HCT116 (cell line): ENCODE measurements around the gene RSRC1. TPM values are rescaled to one million over a fixed set of nuclear protein-coding genes. Genes with fewer than 3 reads are reported as not detected.

Experiments used
- ATAC-seq: fragments of 200-7000 bp; cut with Tn5 transposase; 2 replicates; pipeline ENCODE4 v1.9.1; 2020; ENCODE audit warnings: mild to moderate bottlenecking, moderate library complexity
- BruUV-seq: library from RNA; stranded (reverse); fragments of 400-500 nt; replicated peaks from 2 replicates; lab custom pipeline; 2021; lab: Mats Ljungman, UMichigan
- CTCF ChIA-PET: fragments of 300-600 bp; sonication (Branson Sonifier 250); formaldehyde crosslinking; loops from one replicate; lab custom pipeline; 2021; ENCODE audit warnings: antibody characterized with exemption; lab: Charles Lee
- POLR2A ChIA-PET: fragments of 300-600, 350-600 bp; sonication (Branson Sonifier 250); formaldehyde crosslinking; loops from one replicate; lab custom pipeline; 2021; ENCODE audit warnings: antibody characterized with exemption; lab: Charles Lee
- RAD21 ChIA-PET, 2 experiments: fragments of 300-600 bp; sonication (Branson Sonifier 250); formaldehyde crosslinking; loops; one replicate each; lab custom pipeline; 2023; ENCODE audit warnings: low total read pairs in 2 of 2; ENCODE audit not compliant: uncharacterized antibody in 2 of 2, unreplicated experiment in 2 of 2, low non-redundant PET in 1 of 2; lab: Charles Lee
- DNase-seq: peaks from one replicate; pipeline ENCODE4 v3.0.0-alpha.2; 2010; ENCODE audit warnings: low read depth, low spot score
- H2AFZ ChIP-seq: fragments of 200-600 bp; shearing (Covaris generic), sonication (generic); 2 replicates; pipeline ENCODE4 v1.6.1; 2017; ENCODE audit warnings: low read depth, mixed run types, mixed read lengths, antibody characterized with exemption, low read length; ENCODE audit not compliant: poor library complexity, severe bottlenecking
- H3K27ac ChIP-seq: 2 replicates; pipeline ENCODE4 v1.5.1; 2012; ENCODE audit warnings: low read depth, low read length
- H3K27me3 ChIP-seq: fragments of 200-600 bp; sonication (generic); 2 replicates; pipeline ENCODE4 v1.6.1; 2016; ENCODE audit warnings: mixed run types, low read length, mixed read lengths; ENCODE audit not compliant: insufficient read depth
- H3K36me3 ChIP-seq, 2 experiments: fragments of 200-500 bp in 1 of 2; fragments of 200-600 bp in 1 of 2; sonication (Bioruptor generic) in 1 of 2; sonication (generic) in 1 of 2; 2 replicates each; pipeline versions ENCODE4 v1.5.1 to v1.6.1; 2014 to 2016; ENCODE audit warnings: low read length in 2 of 2, inconsistent platforms in 1 of 2, mixed read lengths in 1 of 2, mixed run types in 1 of 2; ENCODE audit not compliant: insufficient read depth in 2 of 2, control insufficient read depth in 1 of 2
- H3K4me1 ChIP-seq, 2 experiments: fragments of 200-600 bp in 1 of 2; sonication (generic) in 1 of 2; 2 replicates each; pipeline versions ENCODE4 v1.5.1 to v1.6.1; 2012 to 2017; ENCODE audit warnings: low read length in 2 of 2, inconsistent platforms in 1 of 2, mild to moderate bottlenecking in 1 of 2, mixed read lengths in 1 of 2, mixed run types in 1 of 2, moderate library complexity in 1 of 2; ENCODE audit not compliant: insufficient read depth in 2 of 2, control insufficient read depth in 1 of 2
- H3K4me2 ChIP-seq: fragments of 200-600 bp; sonication (generic); 2 replicates; pipeline ENCODE4 v1.6.1; 2017; ENCODE audit warnings: mixed run types, low read length, mixed read lengths
- H3K4me3 ChIP-seq, 2 experiments: fragments of 200-600 bp in 1 of 2; sonication (generic) in 1 of 2; replicated peaks in 1 of 2; 2 replicates each; pipeline ENCODE4 v1.5.1; 2011 to 2016; ENCODE audit warnings: low read length in 2 of 2, control low read depth in 1 of 2, low read depth in 1 of 2, mild to moderate bottlenecking in 1 of 2, mixed read lengths in 1 of 2, mixed run types in 1 of 2
- H3K79me2 ChIP-seq: fragments of 200-600 bp; sonication (generic); 2 replicates; pipeline ENCODE4 v1.6.1; 2017; ENCODE audit warnings: mild to moderate bottlenecking, mixed run types, low read length, moderate library complexity, mixed read lengths; ENCODE audit not compliant: insufficient read depth
- H3K9ac ChIP-seq: fragments of 200-600 bp; sonication (generic); 2 replicates; pipeline ENCODE4 v1.6.1; 2016; ENCODE audit warnings: low read length, mixed read lengths
- H3K9me2 ChIP-seq: fragments of 200-600 bp; sonication (generic), shearing (Covaris generic); 2 replicates; pipeline ENCODE4 v1.6.1; 2017; ENCODE audit warnings: mixed run types, mild to moderate bottlenecking, moderate library complexity; ENCODE audit not compliant: insufficient read depth
- H3K9me3 ChIP-seq, 2 experiments: fragments of 200-500 bp in 1 of 2; fragments of 200-600 bp in 1 of 2; sonication (Bioruptor generic) in 1 of 2; sonication (generic) in 1 of 2; 2 replicates each; pipeline ENCODE4 v1.6.1; 2014 to 2017; ENCODE audit warnings: low read length in 2 of 2, mixed read lengths in 2 of 2, inconsistent platforms in 1 of 2, low read depth in 1 of 2, mild to moderate bottlenecking in 1 of 2, mixed run types in 1 of 2, moderate library complexity in 1 of 2; ENCODE audit not compliant: control insufficient read depth in 1 of 2, insufficient read depth in 1 of 2
- H4K20me1 ChIP-seq: fragments of 200-600 bp; sonication (generic), shearing (Covaris generic); 2 replicates; pipeline ENCODE4 v1.6.1; 2017; ENCODE audit warnings: mixed run types, mild to moderate bottlenecking, moderate library complexity; ENCODE audit not compliant: insufficient read depth
- EZH2phosphoT487 ChIP-seq: fragments of 200-600 bp; IDR thresholded peaks from 2 replicates; pipeline ENCODE4 v1.6.1; 2018; ENCODE audit warnings: antibody characterized with exemption, borderline replicate concordance
- SRF ChIP-seq: IDR thresholded peaks from 2 replicates; pipeline ENCODE4 v1.6.1; 2012; ENCODE audit warnings: low read depth
- TCF7L2 ChIP-seq: IDR thresholded peaks from 2 replicates; pipeline ENCODE4 v1.7.0; 2011; ENCODE audit warnings: borderline replicate concordance, inconsistent platforms; ENCODE audit not compliant: insufficient read depth, insufficient read length; ENCODE audit errors: extremely low read depth
- YY1 ChIP-seq: IDR thresholded peaks from 2 replicates; pipeline ENCODE4 v1.6.1; 2011; ENCODE audit warnings: low read length, low read depth, moderate library complexity, mild to moderate bottlenecking; ENCODE audit not compliant: insufficient replicate concordance; ENCODE audit errors: extremely low read depth
- intact Hi-C: fragments of 100-400 bp; cut with micrococcal nuclease; formaldehyde crosslinking; loops from 2 replicates; pipeline ENCODE4 v1.10.0; 2022
- total RNA-seq: library from RNA; stranded (reverse); gene quantifications from one replicate; pipeline ENCODE4 v1.2.1, GENCODE V29; 2021; ENCODE audit not compliant: unreplicated experiment
- TF ChIP-seq, protein P1 (sequence below): IDR thresholded peaks from 2 replicates; pipeline ENCODE4 v1.6.1; 2012
- TF ChIP-seq, protein P2 (sequence below): IDR thresholded peaks from 2 replicates; pipeline ENCODE4 v1.6.1; 2011; ENCODE audit warnings: mild to moderate bottlenecking, low read length, moderate library complexity; ENCODE audit not compliant: insufficient replicate concordance; ENCODE audit errors: extremely low read depth

The RSRC1 gene
- total RNA-seq, 1 experiment from 2014 or later: 37.1 TPM

DNA sequence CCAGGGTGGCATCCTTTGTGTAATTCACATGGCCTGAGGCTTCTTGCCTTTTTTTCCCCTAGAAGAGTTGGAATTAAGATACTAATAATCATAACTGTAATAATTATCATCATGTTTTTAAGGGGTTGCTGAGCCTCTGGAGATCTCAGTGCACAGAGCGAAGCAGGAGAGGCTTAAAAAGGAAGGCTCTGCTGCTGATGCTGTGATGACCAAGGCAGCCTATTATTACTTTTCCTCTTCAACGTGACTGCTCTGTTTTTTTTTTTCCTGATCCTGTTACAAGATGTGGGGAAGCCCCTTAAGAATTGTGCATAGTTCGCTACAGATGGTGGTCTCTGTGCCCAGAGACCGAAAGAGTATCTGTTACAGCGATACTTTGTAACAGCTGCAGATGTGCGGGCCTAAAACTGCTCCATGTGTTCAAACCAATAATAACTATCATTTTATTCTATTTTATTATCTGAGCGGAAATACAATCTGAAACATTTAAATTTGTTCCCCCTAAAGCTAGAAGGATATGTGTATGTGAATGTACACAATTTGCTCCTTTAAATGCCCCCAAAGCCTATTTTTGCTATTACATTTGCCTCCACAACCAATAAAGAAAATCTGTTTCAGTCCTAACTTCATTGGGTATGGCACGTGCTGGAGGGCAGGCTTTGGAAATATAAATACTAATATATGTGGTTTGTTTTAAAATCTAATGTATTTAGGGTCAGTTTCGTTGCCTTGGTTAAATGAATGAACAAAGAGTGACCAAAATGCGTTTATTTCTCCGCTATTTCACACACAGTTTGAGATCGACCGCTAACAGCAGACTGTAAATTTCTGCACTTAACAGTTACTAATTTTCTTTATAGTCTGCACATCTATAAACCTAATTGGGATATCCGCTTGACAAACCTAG, 8.3 kb upstream of the RSRC1 start:
- H3K4me3 ChIP-seq: no peak overlapping the region
- H3K9me2 ChIP-seq: no peaks in the 10 kb centered on the region
- TF ChIP-seq YY1: no peak
- no peak for TF ChIP-seq EZH2phosphoT487
- no peak for TF ChIP-seq TCF7L2
- TF ChIP-seq SRF: no peak
- TF ChIP-seq, protein P1, sequence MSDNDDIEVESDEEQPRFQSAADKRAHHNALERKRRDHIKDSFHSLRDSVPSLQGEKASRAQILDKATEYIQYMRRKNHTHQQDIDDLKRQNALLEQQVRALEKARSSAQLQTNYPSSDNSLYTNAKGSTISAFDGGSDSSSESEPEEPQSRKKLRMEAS: no peak
- TF ChIP-seq, protein P2, sequence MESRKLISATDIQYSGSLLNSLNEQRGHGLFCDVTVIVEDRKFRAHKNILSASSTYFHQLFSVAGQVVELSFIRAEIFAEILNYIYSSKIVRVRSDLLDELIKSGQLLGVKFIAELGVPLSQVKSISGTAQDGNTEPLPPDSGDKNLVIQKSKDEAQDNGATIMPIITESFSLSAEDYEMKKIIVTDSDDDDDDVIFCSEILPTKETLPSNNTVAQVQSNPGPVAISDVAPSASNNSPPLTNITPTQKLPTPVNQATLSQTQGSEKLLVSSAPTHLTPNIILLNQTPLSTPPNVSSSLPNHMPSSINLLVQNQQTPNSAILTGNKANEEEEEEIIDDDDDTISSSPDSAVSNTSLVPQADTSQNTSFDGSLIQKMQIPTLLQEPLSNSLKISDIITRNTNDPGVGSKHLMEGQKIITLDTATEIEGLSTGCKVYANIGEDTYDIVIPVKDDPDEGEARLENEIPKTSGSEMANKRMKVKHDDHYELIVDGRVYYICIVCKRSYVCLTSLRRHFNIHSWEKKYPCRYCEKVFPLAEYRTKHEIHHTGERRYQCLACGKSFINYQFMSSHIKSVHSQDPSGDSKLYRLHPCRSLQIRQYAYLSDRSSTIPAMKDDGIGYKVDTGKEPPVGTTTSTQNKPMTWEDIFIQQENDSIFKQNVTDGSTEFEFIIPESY: no peak
- POLR2A ChIA-PET: interaction anchor here (1.7 kb wide), 1 partner anchor 9 kb away, joined by 3 read pairs; the partner anchor contains the start of gene RSRC1
- H3K4me1 ChIP-seq: peaks cover 0 to 9% of the 10 kb centered on the region in 2 experiments; a peak in 1 of 4 replicates
- H4K20me1 ChIP-seq: no peaks in the 10 kb centered on the region
- BruUV-seq: no TSS peak
- DNase-seq (no peak), ATAC-seq (no peak)
- H3K9ac ChIP-seq: no peak overlapping the region
- no peak overlapping the region for H2AFZ ChIP-seq
- no peaks in the 10 kb centered on the region for H3K27me3 ChIP-seq
- H3K36me3 ChIP-seq: no peaks in the 10 kb centered on the region; a peak in 1 of 4 replicates
- H3K9me3 ChIP-seq: no peaks in the 10 kb centered on the region
- RAD21 ChIA-PET: no interaction called here
- no peak overlapping the region for H3K27ac ChIP-seq
- intact Hi-C loops: loop anchor here (10.0 kb wide), 1 partner anchor 213 kb away; no protein-coding TSS in a partner anchor
- no peaks in the 10 kb centered on the region for H3K79me2 ChIP-seq
- no peak overlapping the region for H3K4me2 ChIP-seq
- CTCF ChIA-PET: no interaction called here
